K562 (cell line): ENCODE data around the gene PRDM4. TPM values are rescaled to one million over a fixed set of nuclear protein-coding genes. Genes with fewer than 3 reads are reported as not detected.

Experiments used
- ATAC-seq: fragments of 200-7000 bp; cut with Tn5 transposase; 3 replicates; pipeline ENCODE4 v1.9.1; 2020; ENCODE audit warnings: moderate library complexity
- BruUV-seq: library from RNA; stranded (reverse); fragments of 400-500 nt; replicated peaks from 2 replicates; lab custom pipeline; 2021; lab: Mats Ljungman, UMichigan
- CTCF ChIA-PET: fragments of 300-600 bp; formaldehyde crosslinking; extraction: SDS; loops from one replicate; lab custom pipeline; 2021; ENCODE audit warnings: low intra/inter-chr PET ratio; lab: Yijun Ruan, JAX
- POLR2A ChIA-PET: fragments of 300-600, 350-650 bp; sonication (Branson Sonifier 250); formaldehyde crosslinking; extraction: SDS; loops from one replicate; lab custom pipeline; 2021; ENCODE audit warnings: antibody characterized with exemption, inconsistent platforms; lab: Yijun Ruan, JAX
- DNase-seq, 4 experiments: peaks; one replicate each; pipeline versions ENCODE4 v3.0.0 to v3.0.0-alpha.2; 2011 to 2018; ENCODE audit warnings: low spot score in 3 of 4, mixed read lengths in 3 of 4; ENCODE audit errors: extremely low read depth in 1 of 4
- FAIRE-seq: peaks from 2 replicates; lab custom pipeline; 2011; peaks lifted over from hg19 to GRCh38; lab: Jason Lieb, UNC
- H2AFZ ChIP-seq: 2 replicates; pipeline ENCODE4 v1.6.0; 2011; ENCODE audit warnings: low read depth, low read length, control low read depth, inconsistent platforms
- H3K27ac ChIP-seq: fragments of 200-600 bp; 3 replicates; pipeline ENCODE4 v1.8.0; 2011; ENCODE audit warnings: low read depth, mild to moderate bottlenecking, control low read depth, inconsistent platforms, low read length, moderate library complexity, mixed read lengths; ENCODE audit errors: extremely low read depth
- H3K27me3 ChIP-seq, 2 experiments: fragments of 300-600 bp in 1 of 2; 2 replicates in 1 of 2; 3 replicates in 1 of 2; pipeline versions ENCODE4 v1.6.0 to v1.8.0; 2011; ENCODE audit warnings: inconsistent platforms in 2 of 2, low read length in 2 of 2, mild to moderate bottlenecking in 1 of 2, mixed read lengths in 1 of 2, moderate library complexity in 1 of 2; ENCODE audit not compliant: control insufficient read depth in 2 of 2, insufficient read depth in 2 of 2
- H3K36me3 ChIP-seq: fragments of 300-600 bp; 3 replicates; pipeline ENCODE4 v1.8.0; 2011; ENCODE audit warnings: mild to moderate bottlenecking, low read length, inconsistent platforms; ENCODE audit not compliant: control insufficient read depth, insufficient read depth
- H3K4me1 ChIP-seq, 2 experiments: fragments of 200-600 bp in 1 of 2; replicated peaks in 1 of 2; 2 replicates in 1 of 2; 3 replicates in 1 of 2; pipeline versions ENCODE4 v1.5.1 to v1.8.0; 2011; ENCODE audit warnings: inconsistent platforms in 2 of 2, low read length in 2 of 2, mild to moderate bottlenecking in 1 of 2, mixed read lengths in 1 of 2, moderate library complexity in 1 of 2; ENCODE audit not compliant: control insufficient read depth in 2 of 2, insufficient read depth in 2 of 2
- H3K4me2 ChIP-seq: 2 replicates; pipeline ENCODE4 v1.6.1; 2011; ENCODE audit warnings: low read length, control low read depth, inconsistent platforms, mixed read lengths; ENCODE audit not compliant: insufficient read depth
- H3K4me3 ChIP-seq: fragments of 200-600 bp; sonication (generic), shearing (Covaris generic); 2 replicates; pipeline ENCODE4 v1.5.1; 2016; ENCODE audit warnings: control low read depth, inconsistent platforms
- H3K79me2 ChIP-seq: fragments of 200-600 bp; 3 replicates; pipeline ENCODE4 v1.8.0; 2011; ENCODE audit warnings: low read length, inconsistent platforms; ENCODE audit not compliant: control insufficient read depth, insufficient read depth
- H3K9ac ChIP-seq, 2 experiments: 2 replicates each; pipeline versions ENCODE4 v1.6.0 to v1.6.1; 2011; ENCODE audit warnings: low read depth in 2 of 2, low read length in 2 of 2, control low read depth in 1 of 2, inconsistent platforms in 1 of 2, mild to moderate bottlenecking in 1 of 2, mixed read lengths in 1 of 2; ENCODE audit not compliant: insufficient read depth in 1 of 2
- H3K9me1 ChIP-seq: one replicate; pipeline ENCODE4 v1.6.0; 2011; ENCODE audit warnings: inconsistent platforms, mild to moderate bottlenecking, low read length, moderate library complexity; ENCODE audit not compliant: control insufficient read depth, insufficient read depth
- H3K9me3 ChIP-seq: replicated peaks from 2 replicates; pipeline ENCODE4 v1.5.1; 2011; ENCODE audit warnings: low read depth, low read length, inconsistent platforms; ENCODE audit not compliant: control insufficient read depth, insufficient read depth
- H4K20me1 ChIP-seq: replicated peaks from 2 replicates; pipeline ENCODE4 v1.6.1; 2011; ENCODE audit warnings: low read length, inconsistent platforms, mixed read lengths; ENCODE audit not compliant: control insufficient read depth, insufficient read depth
- E4F1 ChIP-seq: fragments of 250-450 bp; sonication (Bioruptor Pico); IDR thresholded peaks from 2 replicates; pipeline ENCODE4 v1.5.0; 2021; ENCODE audit warnings: mild to moderate bottlenecking, borderline replicate concordance
- NKRF ChIP-seq: fragments of 450-650 bp; IDR thresholded peaks from 2 replicates; pipeline ENCODE4 v1.6.1; 2016; ENCODE audit warnings: borderline replicate concordance
- PTRF ChIP-seq: fragments of 450-650 bp; IDR thresholded peaks from 2 replicates; pipeline ENCODE4 v1.6.1; 2016; ENCODE audit warnings: mild to moderate bottlenecking, missing genetic modification characterization, missing compliant biosample characterization
- SIN3A ChIP-seq, 2 experiments: fragments of 150-350 bp in 1 of 2; IDR thresholded peaks; 2 replicates each; pipeline ENCODE4 v1.6.1; 2011 to 2016; ENCODE audit warnings: borderline replicate concordance in 2 of 2, low read depth in 2 of 2, low read length in 2 of 2, mild to moderate bottlenecking in 2 of 2, moderate library complexity in 2 of 2; ENCODE audit not compliant: control insufficient read depth in 1 of 2
- SRF ChIP-seq, 2 experiments: fragments of 250-450, 450-650 bp in 1 of 2; sonication (Bioruptor Pico) in 1 of 2; sonication (generic) in 1 of 2; formaldehyde crosslinking; IDR thresholded peaks; 2 replicates each; pipeline versions ENCODE4 v1.5.0 to v1.5.1; 2020 to 2022; ENCODE audit warnings: mild to moderate bottlenecking in 1 of 2, missing genetic modification reagents in 1 of 2
- TAF7 ChIP-seq: fragments of 450-650 bp; IDR thresholded peaks from 2 replicates; pipeline ENCODE4 v1.6.1; 2016; ENCODE audit warnings: missing genetic modification characterization, missing compliant biosample characterization
- ZNF318 ChIP-seq, 2 experiments: fragments of 450-650 bp; IDR thresholded peaks; 2 replicates each; pipeline ENCODE4 v1.6.1; 2016; ENCODE audit warnings: mild to moderate bottlenecking in 2 of 2, borderline replicate concordance in 1 of 2, low read depth in 1 of 2, moderate library complexity in 1 of 2
- ZNF354B ChIP-seq: fragments of 250-450 bp; sonication (Bioruptor Pico); IDR thresholded peaks from 2 replicates; pipeline ENCODE4 v1.4.0; 2020
- ZNF445 ChIP-seq: fragments of 250-450 bp; sonication (Bioruptor Pico); IDR thresholded peaks from 2 replicates; pipeline ENCODE4 v1.4.0; 2020; ENCODE audit warnings: low read depth, mild to moderate bottlenecking, moderate library complexity
- WGBS: fragments of 100-300 bp; shearing (Covaris generic); methylation state at CpG from one replicate; pipeline ENCODE4 v1.1.6; 2016; ENCODE audit warnings: low coverage, mixed read lengths; ENCODE audit not compliant: insufficient coverage; ENCODE audit errors: missing lambda C conversion rate; 5-methylcytosine and 5-hydroxymethylcytosine counted together
- in situ Hi-C: fragments of 300-500 bp; cut with MboI; formaldehyde crosslinking; loops from 4 replicates; pipeline ENCODE4 v1.15.0; 2018; ENCODE audit warnings: inconsistent platforms, mixed read lengths
- intact Hi-C: fragments of 100-400 bp; cut with micrococcal nuclease; formaldehyde crosslinking; loops from 2 replicates; pipeline ENCODE4 v1.14.2; 2022
- polyA plus RNA-seq, 8 experiments: library from polyadenylated mRNA; depleted of rRNA in 4 of 8; stranded (reverse) in 5 of 8; unstranded in 3 of 8; fragments of >200 nt; fragmentation: Nextera tagmentation in 2 of 8; fragmentation: Illumina TruSeq in 1 of 8; extraction: Ambion mirVana in 2 of 8; extraction: Trizol in 1 of 8; gene quantifications; 2 replicates each; pipeline versions ENCODE4 v1.2.1 to v1.2.3, GENCODE V29; 2011 to 2014; ENCODE audit warnings: inconsistent platforms in 1 of 8, missing spikeins in 1 of 8
- total RNA-seq, 7 experiments: library from RNA; depleted of rRNA in 6 of 7; stranded (reverse); fragments of >200 nt in 6 of 7; fragmentation: Illumina TruSeq in 2 of 7; extraction: Trizol in 2 of 7; gene quantifications; 2 replicates each; pipeline versions ENCODE4 v1.2.1 to v1.2.3, GENCODE V29; 2011 to 2021; ENCODE audit warnings: low replicate concordance in 1 of 7

Gene PRDM4
- total and polyA plus RNA-seq, 9 of the 15 experiments (the other 6 are each of a cell fraction or from before 2014, with no cell fraction given), result 5.9 to 26.0 (median 20.0) TPM

- intact Hi-C loops (no loop called here), in situ Hi-C loops (no loop called here)
- no peaks in the 10 kb centered on the region for H3K9me3 ChIP-seq
- WGBS, result 0% methylated on average over 3 of the region's 3 CpGs
- H3K36me3 ChIP-seq, result no peaks in the 10 kb centered on the region
- FAIRE-seq (no peak), DNase-seq (no peak), ATAC-seq (no peak)
- no peaks in the 10 kb centered on the region for H3K79me2 ChIP-seq
- H2AFZ ChIP-seq, result no peak overlapping the region
- no peaks in the 10 kb centered on the region for H3K4me1 ChIP-seq
- H3K4me2 ChIP-seq, result no peak overlapping the region
- H3K27ac ChIP-seq, result no peak overlapping the region
- H3K4me3 ChIP-seq, result no peak overlapping the region
- ChIA-PET CTCF (no interaction called here), POLR2A (no interaction called here)
- no peak overlapping the region for H3K9ac ChIP-seq
- H4K20me1 ChIP-seq, result no peaks in the 10 kb centered on the region
- no TSS peak for BruUV-seq
- H3K27me3 ChIP-seq, result peaks cover 0 to 5% of the 10 kb centered on the region in 2 experiments; a peak in 4 of 5 replicates
- H3K9me1 ChIP-seq, result no peaks in the 10 kb centered on the region
- no peak for TF ChIP-seq SIN3A (IDR thresholded peaks at IDR 0.05; ENCODE audit: borderline replicate concordance in 2 of 2, control insufficient read depth in 1 of 2, low read depth in 2 of 2, low read length in 2 of 2)
- no peak for TF ChIP-seq SRF (CRISPR knock-in tag; IDR thresholded peaks at IDR 0.05)
- TF ChIP-seq ZNF354B, result no peak
- no peak for TF ChIP-seq PTRF (tag)
- TF ChIP-seq E4F1 (CRISPR knock-in tag), result no peak
- TF ChIP-seq TAF7 (tag), result no peak
- TF ChIP-seq ZNF318 (IDR thresholded peaks at IDR 0.05; ENCODE audit: borderline replicate concordance in 1 of 2, low read depth in 1 of 2), result no peak
- no peak for TF ChIP-seq ZNF445 (CRISPR knock-in tag)
- no peak for TF ChIP-seq NKRF
Measured at GRCh38 chr12:107798580-107798979, 37.6 kb upstream of the PRDM4 start.
